Inflammatory macrophage treated with lipopolysaccharide for 4 hours (primary cell): ENCODE results near the gene SPCS2.

Source experiments
- DNase-seq: peaks from one replicate; pipeline ENCODE4 v3.0.0-alpha.2; 2020

Gene SPCS2

DNA sequence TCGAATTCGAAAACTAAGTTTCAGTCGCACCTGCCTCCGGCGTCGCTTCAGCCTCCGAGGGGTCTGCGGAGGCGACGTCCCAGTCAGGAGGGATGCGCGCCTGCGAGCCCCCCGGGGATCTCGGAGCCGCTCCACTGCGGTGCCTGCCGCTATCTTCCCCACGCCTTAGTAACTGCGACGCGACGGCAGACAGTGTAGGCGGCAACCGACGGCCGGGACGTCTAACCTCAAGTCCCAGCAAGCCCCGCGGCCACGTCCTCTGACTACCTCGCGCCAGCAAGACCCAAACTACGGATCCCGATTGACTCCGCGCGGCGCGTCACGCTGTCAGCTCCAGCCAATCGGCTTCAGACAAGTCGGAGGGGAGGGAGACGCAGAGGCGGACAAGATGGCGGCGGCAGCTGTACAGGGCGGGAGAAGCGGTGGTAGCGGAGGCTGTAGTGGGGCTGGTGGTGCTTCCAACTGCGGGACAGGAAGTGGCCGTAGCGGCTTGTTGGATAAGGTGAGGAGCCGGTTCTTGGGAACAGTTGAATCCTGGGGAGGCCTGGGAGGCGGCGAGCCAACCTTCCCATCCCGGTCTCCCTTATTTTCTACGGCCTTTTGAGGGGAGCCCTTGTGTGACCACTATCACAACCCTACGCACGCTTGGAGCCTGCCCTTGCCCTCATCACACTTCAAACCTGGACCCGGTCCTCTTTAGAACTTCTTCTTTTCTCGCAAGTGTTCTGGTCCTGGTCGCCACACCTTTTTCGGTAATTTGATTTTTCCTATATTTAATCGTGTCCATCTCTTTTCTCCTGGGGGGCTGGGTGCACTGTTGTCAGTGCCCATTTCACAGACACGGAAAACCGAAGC lies at the start of gene SPCS2, which contains the start of gene XRRA1:
Gene SPCS2, plus strand, starts transcription at position 369 of the 855 bp plus-strand sequence. Its CDS starts 20 bp downstream, at position 389.
Gene XRRA1, minus strand, starts transcription at position 194 of the 855 bp plus-strand sequence. CDS start 8,213 bp downstream, outside the sequence.
- DNase-seq, result peak; percentile 100

DNA sequence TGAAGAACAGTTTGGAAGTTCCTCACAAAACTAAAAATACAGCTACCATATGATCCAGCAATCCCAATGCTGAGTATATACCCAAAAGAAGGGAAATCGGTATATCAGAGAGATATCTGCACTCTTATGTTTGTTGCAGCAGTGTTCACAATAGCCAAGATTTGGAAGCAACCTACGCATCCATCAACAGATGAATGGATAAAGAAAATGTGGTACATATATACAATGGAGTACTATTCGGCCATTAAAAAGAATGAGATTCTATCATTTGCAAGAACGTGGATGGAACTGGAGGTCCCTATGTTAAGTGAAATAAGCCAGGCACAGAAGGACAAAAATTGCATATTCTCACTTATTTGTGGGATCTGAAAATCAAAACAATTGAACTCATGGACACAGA lies 46.7 kb upstream of the SPCS2 start:
- no peak for DNase-seq

- DNase-seq, result no peak
Observed at GRCh38 chr11:74905326-74905725, 43.7 kb upstream of the SPCS2 start.

- DNase-seq, result no peak
Observed at GRCh38 chr11:74909385-74909784, 39.7 kb upstream of the SPCS2 start.

DNA sequence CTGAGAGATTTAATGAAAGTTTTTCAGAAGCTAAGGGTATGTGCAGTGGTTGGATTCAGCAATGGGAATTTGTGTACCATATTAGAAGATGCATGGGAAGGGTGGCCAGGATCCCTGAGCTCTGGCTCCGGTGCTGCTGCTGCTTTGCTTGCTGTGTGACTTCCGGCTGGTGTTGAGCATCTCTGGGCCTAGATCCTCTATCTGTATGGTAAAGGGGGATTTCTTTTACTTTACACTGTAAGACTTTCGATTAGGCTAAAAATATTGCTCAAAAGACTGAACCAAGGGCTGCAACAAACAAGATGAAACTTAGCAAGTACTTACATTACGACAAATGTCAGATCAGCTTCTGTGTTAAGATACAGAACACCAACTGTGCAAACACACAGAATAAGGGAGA lies 39.3 kb upstream of the SPCS2 start:
- DNase-seq, result no peak

DNA sequence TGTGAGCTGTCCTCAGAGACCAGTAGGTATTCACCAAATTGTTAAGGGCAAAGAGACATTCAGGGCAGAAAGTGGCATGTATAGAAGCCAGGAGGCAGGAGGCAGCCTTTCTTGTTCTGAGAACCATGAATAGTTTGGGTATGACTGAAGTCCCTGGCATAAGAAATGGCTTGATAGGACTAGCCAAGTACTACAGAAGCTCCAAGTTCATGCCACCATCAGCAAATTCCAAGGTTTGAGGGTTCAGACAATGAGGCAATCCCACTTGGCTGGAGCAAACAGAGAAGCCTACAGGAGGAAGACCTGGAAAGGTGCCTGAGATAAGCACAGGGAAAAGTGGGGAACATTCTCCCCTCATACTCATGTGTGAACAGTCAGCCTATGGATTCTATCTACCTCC lies 25.9 kb upstream of the SPCS2 start:
- no peak for DNase-seq

DNA sequence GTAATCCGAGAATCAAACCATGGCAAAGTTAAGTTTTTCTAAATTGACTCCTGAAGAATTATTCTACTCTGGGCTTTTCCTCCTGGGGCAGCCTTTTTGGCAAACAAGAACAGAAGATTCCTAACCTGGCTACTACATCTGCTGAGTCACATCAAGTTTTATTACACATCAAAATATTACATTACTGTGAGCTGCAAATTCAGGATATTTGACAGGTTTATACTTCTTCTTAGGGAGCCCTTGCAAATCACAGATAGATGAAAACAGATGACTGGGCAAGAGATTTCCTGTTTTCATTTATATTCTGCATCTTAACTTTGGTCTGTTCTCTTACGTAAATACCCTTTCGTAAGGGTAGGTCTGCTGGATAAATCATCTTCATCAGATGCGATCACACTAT lies 23.8 kb upstream of the SPCS2 start:
- DNase-seq, result no peak

GRCh38 chr11:74926304-74927030 lies 22.6 kb upstream of the SPCS2 start:
- DNase-seq, result no peak

DNA sequence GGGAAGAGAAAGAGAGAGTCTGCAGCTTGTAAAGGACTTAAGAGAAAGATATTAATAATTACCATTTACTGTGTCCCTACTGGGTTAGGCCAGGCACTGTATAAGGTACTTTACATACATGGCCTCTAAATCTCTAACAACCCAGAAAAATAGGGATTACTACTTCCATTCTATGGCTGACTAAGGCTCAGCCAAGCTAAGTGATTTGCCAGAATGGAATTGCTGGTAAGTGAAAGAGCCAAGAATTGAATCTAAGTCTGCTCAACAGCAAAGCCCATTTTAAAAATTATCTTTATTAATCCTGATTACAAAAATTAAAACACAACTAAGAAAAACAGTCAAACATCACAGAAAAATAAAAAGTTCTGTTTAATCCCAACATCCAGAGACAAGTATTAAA lies 21.6 kb upstream of the SPCS2 start:
- no peak for DNase-seq

GRCh38 chr11:74929431-74930363 lies 19.4 kb upstream of the SPCS2 start:
- DNase-seq, result peak; percentile 88

GRCh38 chr11:74932169-74932568 lies 16.9 kb upstream of the SPCS2 start:
- no peak for DNase-seq

DNA sequence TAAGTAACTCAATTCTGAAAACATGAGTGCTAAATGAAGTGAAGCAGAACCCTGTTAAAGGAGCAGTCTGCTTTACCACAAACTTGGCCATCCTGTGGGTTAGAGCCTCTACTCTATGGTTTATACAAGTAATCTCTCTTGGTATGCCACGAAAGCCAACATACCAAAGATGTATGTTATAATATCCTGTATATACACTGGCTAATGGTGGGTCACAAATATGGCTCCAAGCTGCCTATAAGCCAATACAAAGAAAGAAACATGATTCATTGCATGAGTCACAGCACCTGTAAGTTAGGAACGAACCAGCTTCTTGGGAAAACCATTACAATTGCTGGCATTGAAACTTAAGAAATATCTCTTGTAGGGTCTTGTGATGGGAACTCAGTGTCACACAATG lies 16.3 kb upstream of the SPCS2 start:
- DNase-seq, result no peak

DNA sequence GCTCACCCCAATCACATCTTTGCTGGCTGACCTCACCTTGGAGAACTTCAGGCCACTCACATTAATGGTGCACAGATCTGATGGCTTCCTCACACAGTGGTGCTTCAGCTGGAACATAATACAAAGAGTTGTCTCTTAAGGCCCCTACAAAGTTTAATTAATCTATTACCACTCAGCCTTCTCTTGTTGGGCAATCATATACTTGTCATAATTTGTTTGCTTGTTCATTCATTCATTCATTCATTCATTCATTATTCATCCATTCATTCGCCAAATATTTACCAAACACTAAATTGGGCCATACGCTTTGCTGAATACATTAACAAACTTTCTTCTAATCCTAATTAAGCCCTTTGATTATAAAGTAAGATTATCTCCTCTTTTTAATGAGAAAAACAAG lies 15.3 kb upstream of the SPCS2 start:
- DNase-seq, result no peak

GRCh38 chr11:74935285-74935684 lies 13.8 kb upstream of the SPCS2 start:
- no peak for DNase-seq

DNA sequence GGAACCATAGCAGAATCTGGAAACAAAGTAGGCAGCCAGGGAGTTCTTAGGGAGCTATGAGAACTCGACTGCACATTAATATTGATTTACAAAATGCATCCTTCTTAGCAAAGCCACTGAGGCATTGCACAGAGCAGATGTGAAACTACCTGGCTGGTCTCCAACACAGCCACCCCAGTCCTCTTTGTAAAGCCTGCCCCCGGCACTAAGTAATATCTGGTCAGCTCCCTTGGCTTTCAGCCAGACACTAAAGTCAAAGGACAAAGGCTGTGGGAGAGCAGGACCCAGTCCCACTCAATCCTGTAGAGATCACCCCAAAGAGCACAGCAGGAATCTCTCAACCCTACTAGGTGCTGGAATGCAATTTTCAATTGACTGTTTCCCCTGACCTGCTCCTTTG lies 13.0 kb upstream of the SPCS2 start:
- no peak for DNase-seq

- DNase-seq, result no peak
Observed at GRCh38 chr11:74936976-74937375, 12.1 kb upstream of the SPCS2 start.

DNA sequence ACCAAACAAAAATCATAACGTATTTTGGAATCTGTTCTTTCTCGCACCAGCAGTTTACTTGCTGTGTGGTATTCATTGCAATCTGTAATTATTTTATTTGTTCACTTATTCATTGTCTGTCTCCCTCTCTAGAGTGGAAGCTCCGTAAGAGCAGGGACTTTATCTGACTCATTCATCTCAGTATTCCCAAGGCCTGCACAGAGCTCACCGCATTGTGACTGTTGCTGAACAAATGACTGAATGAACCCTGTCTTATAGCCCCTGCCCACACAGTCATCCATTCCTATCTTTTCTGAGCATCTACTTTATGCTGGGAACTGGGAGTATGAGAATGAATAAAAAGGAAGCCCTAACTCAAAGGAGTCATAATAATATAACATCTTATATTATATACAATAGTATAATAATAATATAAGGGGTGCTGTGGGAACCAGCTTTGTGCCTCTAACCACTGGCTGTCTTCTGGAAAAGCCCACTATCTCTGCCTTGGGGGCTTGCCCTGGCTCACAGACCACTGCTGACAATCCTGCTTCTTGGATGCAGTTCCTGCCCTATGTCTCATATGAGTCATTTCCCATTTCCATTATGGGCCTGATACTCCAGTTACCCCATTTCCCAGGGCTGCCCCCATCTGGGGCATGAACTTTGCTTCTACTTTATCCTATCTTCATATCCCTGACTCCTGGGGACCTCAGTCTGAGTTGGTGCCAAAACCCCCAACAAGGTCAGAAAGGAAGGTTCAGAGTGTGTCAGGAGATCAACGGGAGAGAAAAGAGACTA lies 11.2 kb upstream of the SPCS2 start:
- no peak for DNase-seq

DNA sequence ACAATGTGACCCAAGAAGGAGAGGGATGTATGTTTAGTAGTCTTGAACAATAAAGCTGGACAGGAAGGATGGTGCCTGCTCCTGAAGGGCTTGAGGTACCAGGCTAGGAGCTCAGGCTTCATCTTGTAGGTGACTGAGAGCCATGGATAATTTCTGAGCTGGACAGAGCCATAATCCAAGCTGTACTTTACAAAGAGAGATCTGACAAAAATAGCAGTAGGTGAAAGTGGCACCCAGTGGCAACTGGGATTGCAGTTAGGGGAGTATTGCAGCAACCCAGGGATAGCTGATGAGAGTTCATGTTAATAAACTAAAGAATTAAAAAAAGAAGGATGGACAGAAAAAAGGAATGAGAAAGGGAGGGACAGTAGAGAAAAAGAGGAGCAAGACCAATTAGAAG lies 7.6 kb upstream of the SPCS2 start:
- DNase-seq, result no peak

- DNase-seq, result no peak
Observed at GRCh38 chr11:74942073-74942759, 6.8 kb upstream of the SPCS2 start.

DNA sequence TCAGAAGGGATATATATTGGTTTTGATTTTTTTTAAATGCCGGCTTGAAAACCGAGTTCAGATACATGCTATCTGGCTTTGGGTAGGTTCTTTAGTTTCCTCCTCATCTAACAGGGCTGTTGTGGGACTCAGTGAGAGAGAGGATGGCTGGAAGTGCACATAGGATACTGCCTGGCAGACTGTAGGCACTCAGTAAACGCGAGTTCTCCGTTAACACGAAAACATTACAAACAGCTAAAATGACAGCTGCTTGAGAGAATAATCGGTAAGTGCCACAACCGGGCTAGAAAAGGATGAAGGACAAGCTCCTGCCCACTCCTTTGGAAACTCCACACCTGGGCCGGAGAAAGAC lies 544 bp upstream of the SPCS2 start:
- DNase-seq, result no peak

DNA sequence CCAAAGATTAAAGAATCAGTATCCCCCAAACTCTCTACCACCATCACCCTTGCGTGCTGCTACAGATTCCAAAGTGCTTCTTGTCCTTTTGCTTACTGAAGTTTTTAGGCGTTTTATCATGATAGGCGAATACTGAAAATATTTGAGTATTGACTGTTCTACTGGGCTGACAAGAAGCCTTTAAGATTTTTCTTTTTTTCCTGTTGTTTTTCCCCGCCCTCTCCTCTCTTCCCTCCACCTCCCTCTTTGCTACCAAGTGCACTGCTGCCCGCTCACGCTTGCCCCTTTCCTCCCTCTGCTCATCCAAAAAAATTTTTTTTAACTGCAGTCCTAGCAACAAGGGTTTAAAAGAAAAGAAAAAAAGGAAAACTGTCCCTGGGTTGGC lies 679 bp downstream of the SPCS2 start:
- no peak for DNase-seq
